Left forelimb (tissue), 1 donor: ENCODE results near the gene PRIM2.
"Not testable (repeated sequence)": the region's sequence is repeated elsewhere in the genome, so short reads cannot be mapped to it uniquely, and the experiment has no call there.

Experiments
- DNase-seq: peaks from one replicate; pipeline ENCODE4 v3.0.0-alpha.2; 2018; ENCODE audit warnings: low spot score

PRIM2 gene

GRCh38 chr6:57445790-57446468, 128.5 kb downstream of the PRIM2 start:
- DNase-seq = not testable (repeated sequence)

DNA sequence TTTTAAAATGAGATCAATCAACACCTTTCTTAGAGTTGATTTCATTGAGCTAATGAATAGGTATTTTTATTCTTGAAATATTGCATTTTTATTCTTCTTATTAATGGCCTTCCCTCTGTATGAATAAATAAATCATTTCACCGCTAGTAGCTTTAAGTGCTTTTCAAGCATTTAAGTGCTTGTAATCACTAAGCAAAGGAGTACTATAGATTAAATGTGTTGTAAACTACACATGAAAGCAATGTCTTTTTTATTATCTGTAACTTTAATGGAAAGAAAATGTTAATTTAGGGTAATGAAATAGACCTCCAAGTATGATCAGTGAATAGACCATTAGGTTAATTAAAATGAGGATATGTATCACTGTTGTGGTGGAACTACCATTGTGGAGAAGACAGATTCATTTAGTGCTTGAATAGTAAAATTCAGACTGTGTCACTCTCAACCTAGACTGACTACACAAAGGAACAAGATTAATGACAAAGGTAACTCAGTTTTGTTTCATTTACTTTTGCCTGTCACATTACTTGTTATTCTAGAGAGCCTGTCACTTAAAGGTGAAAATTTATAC, 132.2 kb downstream of the PRIM2 start:
- not testable (repeated sequence) for DNase-seq

DNA sequence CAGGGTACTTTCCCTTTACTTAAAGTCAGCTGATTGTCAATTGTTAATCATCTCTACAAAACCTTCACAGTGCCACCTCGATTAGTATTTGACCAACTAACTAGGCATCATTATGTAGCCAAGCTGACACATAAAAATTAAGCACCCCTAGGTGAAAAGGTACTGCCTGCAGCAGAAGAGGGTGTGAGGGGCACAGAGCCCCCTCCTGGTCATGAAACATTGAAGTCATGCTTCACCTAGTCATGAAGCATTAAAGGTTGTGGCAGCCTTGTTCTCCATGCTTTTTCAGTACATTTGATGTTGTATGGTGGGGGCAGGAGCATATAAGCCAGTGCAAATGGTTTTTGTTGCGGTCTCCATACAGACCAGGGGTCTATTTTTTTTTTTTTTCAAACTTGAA, 142.4 kb downstream of the PRIM2 start:
- not testable (repeated sequence) for DNase-seq

DNA sequence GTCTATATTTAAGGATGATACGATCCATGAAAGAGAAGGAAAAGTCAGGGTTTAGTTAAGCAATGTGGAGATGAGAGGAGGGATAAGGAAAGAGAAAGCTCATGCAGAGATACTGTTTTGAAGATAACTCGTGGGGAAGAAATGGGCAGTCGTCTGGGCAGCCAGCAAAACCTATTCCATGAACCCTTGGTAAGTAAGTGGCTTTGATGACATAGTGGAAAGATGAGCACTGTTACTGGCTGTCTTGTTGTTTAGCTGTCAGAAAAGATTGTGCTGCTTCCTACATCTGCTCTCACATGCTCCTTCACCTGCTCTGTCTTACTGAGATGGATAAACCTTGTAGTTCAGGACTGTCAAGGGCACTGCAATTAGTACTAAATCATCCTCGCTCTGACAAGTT, 143.6 kb downstream of the PRIM2 start:
- DNase-seq = not testable (repeated sequence)

GRCh38 chr6:57463809-57464208, 146.4 kb downstream of the PRIM2 start:
- not testable (repeated sequence) for DNase-seq

DNA sequence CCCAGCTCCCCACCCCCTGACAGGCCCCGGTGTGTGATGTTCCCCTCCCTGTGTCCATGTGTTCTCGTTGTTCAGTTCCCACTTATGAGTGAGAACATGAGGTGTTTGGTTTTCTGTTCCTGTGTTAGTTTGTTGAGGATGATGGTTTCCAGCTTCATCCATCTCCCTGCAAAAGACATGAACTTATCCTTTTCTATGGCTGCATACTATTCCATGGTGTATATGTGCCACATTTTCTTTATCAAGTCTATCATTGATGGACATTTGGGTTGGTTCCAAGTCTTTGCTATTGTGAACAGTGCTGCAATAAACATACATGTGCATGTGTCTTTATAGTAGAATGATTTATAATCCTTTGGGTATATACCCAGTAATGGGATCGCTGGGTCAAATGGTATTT, 148.5 kb downstream of the PRIM2 start:
- not testable (repeated sequence) for DNase-seq

GRCh38 chr6:57469072-57469471, 151.6 kb downstream of the PRIM2 start:
- DNase-seq = no peak

DNA sequence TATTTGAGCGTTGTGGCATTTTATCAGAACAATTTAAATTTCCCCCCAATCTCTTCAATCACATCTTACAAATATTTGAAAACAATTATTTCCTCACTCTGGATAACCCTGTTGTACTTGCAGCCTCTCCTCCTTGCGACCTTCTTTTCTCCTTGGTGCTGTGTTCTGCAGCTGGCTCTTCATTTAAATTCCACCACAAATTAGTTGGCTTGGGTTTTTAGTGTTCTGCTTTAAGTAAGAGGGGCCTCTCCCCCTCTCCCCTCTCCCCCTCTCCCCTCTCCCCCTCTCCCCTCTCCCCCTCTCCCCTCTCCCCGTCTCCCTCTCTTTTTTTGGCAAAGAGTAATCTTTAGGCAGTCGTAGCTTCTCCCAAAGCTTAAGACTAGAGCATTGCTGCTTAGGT, 152.7 kb downstream of the PRIM2 start:
- not testable (repeated sequence) for DNase-seq

- DNase-seq = not testable (repeated sequence)
Observed at GRCh38 chr6:57471314-57471864, 154.0 kb downstream of the PRIM2 start.

DNA sequence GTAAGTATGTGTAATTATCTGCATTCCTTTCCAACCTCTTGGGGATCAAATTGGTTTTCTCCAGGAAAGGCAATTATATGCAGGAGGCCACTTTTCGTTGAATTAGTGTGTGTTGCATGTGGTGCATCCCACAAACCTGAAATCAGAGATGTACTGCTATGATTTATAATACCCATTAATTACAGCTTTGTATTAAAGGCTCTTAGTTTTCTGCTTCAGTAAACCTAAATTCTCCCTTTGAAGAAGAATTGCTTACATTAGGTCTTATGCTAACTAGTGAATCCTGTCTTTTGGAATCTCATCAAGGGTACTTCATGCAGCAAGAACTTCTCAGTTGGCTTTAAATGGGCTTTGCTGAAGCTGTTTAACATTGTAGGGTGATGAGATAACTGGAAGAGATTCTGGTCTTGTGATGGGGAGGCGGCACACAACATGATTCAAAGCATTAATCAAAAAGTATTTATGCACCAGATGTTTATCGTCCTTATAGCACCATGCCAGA, 155.5 kb downstream of the PRIM2 start:
- not testable (repeated sequence) for DNase-seq

DNA sequence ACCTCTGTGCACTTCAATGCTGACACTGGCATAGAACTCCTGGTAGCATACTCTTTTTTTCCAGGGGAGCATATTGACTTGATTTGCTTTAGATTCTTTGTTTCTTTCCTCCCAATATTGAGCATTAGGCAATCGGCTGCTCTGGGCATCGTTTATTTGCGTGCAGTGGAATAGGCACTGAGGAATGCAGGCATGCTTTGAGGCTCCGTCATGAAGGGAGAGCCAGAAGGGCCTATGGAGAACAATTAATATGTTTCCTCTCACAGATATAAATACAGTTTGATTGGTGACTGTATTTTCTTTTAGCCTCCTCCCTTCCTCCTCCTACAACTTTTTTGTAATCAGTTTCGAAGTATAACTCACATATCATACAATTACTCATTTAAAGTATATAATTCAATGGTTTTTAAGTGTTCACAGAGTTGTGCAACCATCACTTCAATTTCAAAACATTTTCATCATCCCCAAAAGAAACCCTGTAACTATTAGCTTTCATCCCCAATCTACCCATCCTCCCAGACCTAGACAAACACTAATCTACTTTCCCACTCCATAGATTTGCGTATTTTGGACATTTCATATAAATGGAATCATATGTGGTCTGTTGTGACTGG, 157.5 kb downstream of the PRIM2 start:
- DNase-seq = not testable (repeated sequence)

- DNase-seq = not testable (repeated sequence)
Observed at GRCh38 chr6:57475656-57476055, 158.2 kb downstream of the PRIM2 start.

GRCh38 chr6:57480194-57480593, 162.8 kb downstream of the PRIM2 start:
- DNase-seq = not testable (repeated sequence)

DNA sequence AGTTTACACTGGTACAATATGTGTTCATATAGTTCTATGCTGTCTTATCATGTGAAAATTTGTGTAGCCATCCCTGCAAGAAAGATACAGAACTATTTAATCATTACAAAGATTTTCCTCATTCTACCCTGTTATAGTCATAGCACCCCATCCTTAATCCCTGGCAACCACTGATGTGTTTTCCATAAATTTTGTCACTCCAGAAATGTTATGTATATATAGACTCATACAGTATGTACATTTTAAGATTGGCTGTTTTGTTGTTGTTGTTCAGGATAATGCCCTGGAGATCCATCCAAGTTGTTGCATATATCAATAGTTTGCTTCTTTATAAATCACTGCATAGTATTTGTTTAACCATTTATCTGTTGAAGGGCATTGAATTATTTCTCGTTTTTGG, 163.7 kb downstream of the PRIM2 start:
- not testable (repeated sequence) for DNase-seq

- not testable (repeated sequence) for DNase-seq
Observed at GRCh38 chr6:57482471-57482870, 165.0 kb downstream of the PRIM2 start.

DNA sequence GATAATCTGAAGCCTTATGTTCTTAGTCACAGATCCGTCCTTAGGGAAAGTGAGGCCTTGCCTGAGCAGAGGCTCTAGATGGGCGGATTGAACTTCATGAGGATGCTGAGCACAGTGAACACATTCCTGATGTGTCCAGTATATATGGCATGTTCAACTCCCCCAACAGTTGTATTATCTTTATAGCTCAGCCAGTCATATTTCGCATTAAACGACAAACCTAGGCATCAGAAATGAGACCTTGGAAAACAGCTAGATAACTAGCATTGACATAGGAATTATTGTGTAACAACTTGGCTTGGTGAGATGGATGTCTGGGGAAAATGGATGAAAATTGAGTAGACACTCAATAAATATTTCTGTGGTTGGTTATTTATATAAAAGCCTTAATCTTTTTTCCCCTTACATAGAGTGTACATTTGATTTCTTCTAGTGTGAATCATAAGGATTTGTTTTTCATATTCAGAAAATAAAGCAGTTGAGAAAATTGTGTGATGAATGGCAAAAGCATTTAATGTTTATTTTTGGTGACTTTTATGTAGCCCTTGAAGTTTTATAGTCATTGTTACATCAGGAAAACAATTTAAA, 169.2 kb downstream of the PRIM2 start:
- not testable (repeated sequence) for DNase-seq

- not testable (repeated sequence) for DNase-seq
Observed at GRCh38 chr6:57488551-57488950, 171.1 kb downstream of the PRIM2 start.

- not testable (repeated sequence) for DNase-seq
Observed at GRCh38 chr6:57489887-57490286, 172.5 kb downstream of the PRIM2 start.

- DNase-seq = not testable (repeated sequence)
Observed at GRCh38 chr6:57491795-57492194, 174.4 kb downstream of the PRIM2 start.

- not testable (repeated sequence) for DNase-seq
Observed at GRCh38 chr6:57496251-57496650, 178.8 kb downstream of the PRIM2 start.

DNA sequence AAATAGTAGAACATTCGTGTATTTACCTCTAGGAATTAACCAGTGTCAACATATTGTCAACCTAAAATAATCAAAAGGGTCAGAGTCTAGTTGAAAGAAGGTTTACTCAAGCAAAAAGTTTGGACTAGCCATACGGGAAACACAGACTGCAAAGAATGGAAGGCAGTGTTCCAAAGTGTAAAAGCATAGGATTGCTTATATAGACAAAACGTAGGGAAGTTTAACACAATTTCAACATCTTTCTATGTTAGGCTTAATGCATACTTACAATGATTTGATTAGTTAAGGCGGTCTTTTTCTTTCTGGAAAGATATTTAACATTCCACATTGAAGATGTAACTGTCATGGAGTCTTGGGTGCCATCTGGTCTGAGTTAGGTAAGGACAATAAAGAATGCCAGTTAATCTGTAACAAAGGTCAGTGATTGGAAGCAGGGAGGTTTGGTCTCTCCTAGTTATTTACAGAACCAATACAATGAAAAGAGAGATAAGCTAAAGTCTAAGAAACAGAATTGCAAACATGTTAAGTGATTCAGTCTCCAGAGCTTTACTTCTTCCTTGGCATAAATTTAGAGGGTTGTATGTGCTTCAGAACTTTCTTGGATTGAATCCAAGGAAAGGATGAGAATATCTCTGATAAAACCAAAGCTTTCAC, 183.1 kb downstream of the PRIM2 start:
- DNase-seq = not testable (repeated sequence)

DNA sequence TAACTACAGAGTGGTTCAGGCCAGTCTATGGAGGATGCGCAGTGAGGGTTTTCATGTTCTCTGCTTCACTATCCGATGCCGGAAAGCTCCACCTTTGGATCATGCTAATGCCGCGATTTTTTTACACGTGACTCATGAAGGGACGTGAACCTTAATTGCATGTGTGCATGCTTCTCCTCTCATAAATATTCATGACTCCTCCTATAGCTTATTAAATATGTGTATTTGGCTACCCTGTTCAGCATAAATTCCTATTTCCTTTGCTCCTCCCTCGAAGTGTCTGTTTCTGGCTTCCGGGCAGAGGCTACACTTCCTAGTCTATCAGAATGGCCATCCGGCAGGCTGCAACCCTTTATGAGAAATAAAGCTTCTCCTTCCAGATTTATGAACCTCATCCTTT, 185.0 kb downstream of the PRIM2 start:
- not testable (repeated sequence) for DNase-seq
